ENCODE results near the gene DISC1. TPM values are rescaled to one million over a fixed set of nuclear protein-coding genes. Genes with fewer than 3 reads are reported as not detected.
A peak's percentile ranks its signal among the peaks of the same experiment; 100 is the strongest.

DISC1 gene
- total and polyA plus RNA-seq, 2 donors (not counting 3 experiments of a cell fraction or from before 2014, with no cell fraction given): 3.3 to 14.7 TPM

GRCh38 chr1:231814021-231814420 is 187.4 kb downstream of the DISC1 start:
- intact Hi-C loops (cut with micrococcal nuclease) (loop anchor here (1.0 to 5.0 kb wide), 2 partner anchors 13 to 48 kb away; no protein-coding TSS in a partner anchor), dilution Hi-C loops (cut with MboI; ENCODE audit: extremely low pct_ligation_motif_present, low sequenced_read_pairs) (no loop called here)
- Histone ChIP-seq H3K9me3 (replicated peaks; ENCODE audit: control insufficient read depth, insufficient read depth, low read length) (no peaks in the 10 kb centered on the region), H3K79me2 (ENCODE audit: control insufficient read depth, insufficient read depth, low read length) (no peaks in the 10 kb centered on the region), H3K4me3 (replicated peaks in 1 of 3; ENCODE audit: insufficient read depth in 1 of 3, low read depth in 1 of 3, low read length in 3 of 3) (no peak overlapping the region), H3K27me3 (ENCODE audit: control insufficient read depth in 2 of 2, insufficient read depth in 2 of 2, low read length in 2 of 2) (no peaks in the 10 kb centered on the region), H4K20me1 (replicated peaks; ENCODE audit: control insufficient read depth, extremely low read depth, insufficient read depth, low read length) (no peaks in the 10 kb centered on the region), H3K9ac (replicated peaks; ENCODE audit: extremely low read depth, insufficient read depth, low read length) (peak overlapping the region; percentile 34), H2AFZ (ENCODE audit: low read depth, low read length) (no peak overlapping the region), H3K4me1 (ENCODE audit: control insufficient read depth, extremely low read depth, insufficient read depth, low read length) (peaks cover 22% of the 10 kb centered on the region), H3K4me2 (ENCODE audit: insufficient read depth, low read length) (peak overlapping the region; percentile 86), H3K9me1 (replicated peaks; ENCODE audit: control insufficient read depth, extremely low read depth, insufficient read depth, low read length) (no peaks in the 10 kb centered on the region), H3K27ac (ENCODE audit: insufficient read depth, low read depth, low read length) (peak overlapping the region; percentile 50), H3K36me3 (ENCODE audit: control insufficient read depth in 2 of 2, extremely low read depth in 1 of 2, insufficient read depth in 2 of 2, low read length in 2 of 2) (no peaks in the 10 kb centered on the region)
- DNase-seq (ENCODE audit: low read depth, low spot score) (peak; percentile 93), FAIRE-seq (peak; percentile 84)
- TF ChIP-seq FOS (IDR thresholded peaks at IDR 0.05; ENCODE audit: borderline replicate concordance, insufficient read depth, low read length): no peak
- no peak for TF ChIP-seq POLR2AphosphoS5 (IDR thresholded peaks at IDR 0.05; ENCODE audit: insufficient read depth, low read depth, low read length)
- no peak for TF ChIP-seq MYC (IDR thresholded peaks at IDR 0.05; ENCODE audit: low read depth, low read length)
- TF ChIP-seq JUN (IDR thresholded peaks at IDR 0.05; ENCODE audit: borderline replicate concordance, insufficient read depth, insufficient read length, low read depth): no peak
- no peak for TF ChIP-seq EZH2 (IDR thresholded peaks at IDR 0.05; ENCODE audit: borderline replicate concordance, low read depth, low read length, severe bottlenecking)
- TF ChIP-seq GATA2 (IDR thresholded peaks at IDR 0.05; ENCODE audit: insufficient read depth, insufficient read length, low read depth, low read length): peak; percentile 45
- no peak for TF ChIP-seq CTCF (IDR thresholded peaks at IDR 0.05; ENCODE audit: extremely low read depth in 1 of 2, insufficient read depth in 1 of 2, low read depth in 1 of 2, low read length in 2 of 2)
- no peak for TF ChIP-seq POLR2A (IDR thresholded peaks at IDR 0.05; ENCODE audit: low read depth, low read length)
- no TSS peak for BruUV-seq (replicated peaks)
- ChIA-PET POLR2A (no interaction called here), CTCF (interaction anchor here (0.8 to 1.1 kb wide), 2 partner anchors 57 to 59 kb away, joined by 3 read pairs; no protein-coding TSS in a partner anchor)
